ENCODE data around the gene CNTRL. TPM values are rescaled to one million over a fixed set of nuclear protein-coding genes. Genes with fewer than 3 reads are reported as not detected.

The CNTRL gene
- total RNA-seq, 2 experiments from 2014 or later: 80.8 to 84.3 TPM

DNA sequence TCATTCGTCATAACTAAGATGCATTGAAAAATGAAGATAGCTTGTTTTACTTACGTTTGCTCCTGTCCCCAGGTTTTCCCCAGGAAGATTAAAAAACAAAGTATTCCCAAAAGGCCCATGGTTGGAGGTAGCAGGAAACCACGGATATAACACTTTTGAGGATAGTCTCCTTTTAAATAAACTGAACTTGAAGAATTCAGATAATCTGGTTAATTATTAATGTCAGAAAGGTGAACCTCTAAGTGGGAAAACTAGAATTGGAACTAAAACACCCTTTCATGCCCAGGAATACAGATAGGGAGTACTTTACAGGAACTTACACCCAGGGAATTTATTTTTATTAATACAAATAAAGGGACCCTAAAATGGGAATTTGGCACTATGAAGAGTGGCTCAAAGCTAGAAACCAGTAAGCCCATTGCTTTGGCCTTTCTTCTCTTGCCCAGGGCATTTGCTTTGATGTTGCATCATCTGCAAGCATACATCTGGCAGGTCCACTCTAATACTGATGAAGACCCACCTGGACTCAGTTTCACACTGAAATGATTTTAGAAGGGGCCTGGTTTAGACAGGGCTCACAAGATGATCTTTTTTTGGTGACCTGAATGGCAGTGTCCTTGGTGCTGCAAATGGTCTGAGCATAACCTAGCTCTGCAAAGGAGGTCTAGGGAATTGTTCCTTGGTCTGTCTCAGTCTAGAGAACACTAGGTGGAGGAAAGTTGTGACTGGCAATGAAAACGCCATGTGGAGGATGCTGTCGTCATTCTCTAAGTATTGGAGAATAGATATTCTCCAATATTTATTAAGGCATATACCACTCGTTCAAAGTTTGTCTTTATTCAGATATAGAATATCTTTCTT lies 24.4 kb upstream of the CNTRL start, which contains the start of gene C5:
TSS of gene C5 (minus strand) at position 148 of the 861 bp plus-strand sequence. CDS start at position 119, 29 bp downstream.
- H3K9me3 Mint-ChIP-seq (ENCODE audit: insufficient read depth): no peaks in the 10 kb centered on the region
- H3K4me3 Mint-ChIP-seq: no peak within 1 kb of the TSS
- H3K27me3 Mint-ChIP-seq (ENCODE audit: low read depth): no peaks in the 10 kb centered on the region
- ATAC-seq (no peak), DNase-seq (no peak)
- H3K4me1 Mint-ChIP-seq (ENCODE audit: low read depth): no peaks in the 10 kb centered on the region
- H3K36me3 Mint-ChIP-seq (ENCODE audit: low read depth): no peaks in the 10 kb centered on the region
- no peak within 1 kb of the TSS for H3K27ac Mint-ChIP-seq
- ChIA-PET CTCF (interaction anchor here (0.8 to 3.9 kb wide), 2 partner anchors 9 to 65 kb away, joined by 3 to 30 read pairs; no protein-coding TSS in a partner anchor), POLR2A (no interaction called here)

DNA sequence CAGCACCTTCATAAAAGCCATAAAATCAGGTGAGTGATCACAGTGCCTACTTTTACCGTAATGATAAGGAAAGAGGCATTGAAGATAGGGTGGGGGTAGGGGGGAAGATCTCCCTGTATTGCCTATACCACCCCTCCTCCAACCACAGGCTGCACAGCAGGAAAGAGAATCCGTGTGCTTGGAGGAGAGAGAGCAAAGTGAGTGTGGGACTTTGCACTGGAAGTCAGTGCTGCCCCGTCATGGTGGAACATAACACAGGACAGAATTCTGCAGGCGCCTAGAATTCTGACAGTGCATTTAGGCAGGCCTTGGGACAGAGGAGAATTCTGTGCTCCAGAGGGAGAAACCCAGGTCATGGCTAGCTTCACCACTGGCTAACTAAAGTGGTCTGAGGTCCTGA lies 21.2 kb upstream of the CNTRL start:
- H3K36me3 Mint-ChIP-seq (ENCODE audit: low read depth): no peaks in the 10 kb centered on the region
- no peak for ATAC-seq
- CTCF ChIA-PET: interaction anchor here (1.1 to 4.1 kb wide), 2 partner anchors 73 to 298 kb away, joined by 3 to 23 read pairs; no protein-coding TSS in a partner anchor
- no peak overlapping the region for H3K4me3 Mint-ChIP-seq
- H3K9me3 Mint-ChIP-seq (ENCODE audit: insufficient read depth): peaks cover 6% of the 10 kb centered on the region
- no peak overlapping the region for H3K27ac Mint-ChIP-seq
- POLR2A ChIA-PET: no interaction called here
- DNase-seq: no peak
- H3K4me1 Mint-ChIP-seq (ENCODE audit: low read depth): no peaks in the 10 kb centered on the region
- peaks cover 3% of the 10 kb centered on the region for H3K27me3 Mint-ChIP-seq (ENCODE audit: low read depth)

DNA sequence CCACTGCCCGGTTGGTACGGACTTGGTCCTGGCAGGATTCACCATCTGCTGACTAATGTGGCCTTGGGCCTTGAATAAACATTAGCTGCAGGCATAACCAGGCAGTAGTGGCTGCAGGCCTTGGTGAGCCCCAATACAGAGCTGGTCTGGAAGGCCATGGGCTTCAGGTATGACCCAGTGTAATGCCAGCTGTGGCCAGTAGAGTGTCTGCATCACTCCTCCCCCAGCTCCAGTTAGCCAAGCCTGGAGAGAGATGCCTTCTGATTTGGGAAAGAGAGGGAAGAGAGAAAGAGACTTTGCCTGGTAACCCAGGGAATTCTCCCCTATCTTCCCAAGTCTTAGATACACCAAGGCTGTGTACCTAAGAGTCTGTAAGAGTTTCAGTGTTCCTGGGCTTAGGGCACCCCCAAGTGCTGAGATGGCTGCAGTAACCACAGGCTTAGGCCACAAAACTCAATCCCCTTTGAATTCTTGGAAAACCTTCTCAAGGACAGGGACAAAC lies 19.1 kb upstream of the CNTRL start:
- peak; percentile 69 for ATAC-seq
- CTCF ChIA-PET: interaction anchor here (0.7 to 8.5 kb wide), 8 partner anchors 13 to 301 kb away, joined by 3 to 82 read pairs (median 6); no protein-coding TSS in a partner anchor
- Mint-ChIP-seq H3K27ac (no peak overlapping the region), H3K4me3 (no peak overlapping the region), H3K4me1 (ENCODE audit: low read depth) (no peaks in the 10 kb centered on the region), H3K27me3 (ENCODE audit: low read depth) (peaks cover 3% of the 10 kb centered on the region), H3K9me3 (ENCODE audit: insufficient read depth) (peaks cover 6% of the 10 kb centered on the region), H3K36me3 (ENCODE audit: low read depth) (no peaks in the 10 kb centered on the region)
- POLR2A ChIA-PET: no interaction called here
- peak; percentile 33 for DNase-seq

DNA sequence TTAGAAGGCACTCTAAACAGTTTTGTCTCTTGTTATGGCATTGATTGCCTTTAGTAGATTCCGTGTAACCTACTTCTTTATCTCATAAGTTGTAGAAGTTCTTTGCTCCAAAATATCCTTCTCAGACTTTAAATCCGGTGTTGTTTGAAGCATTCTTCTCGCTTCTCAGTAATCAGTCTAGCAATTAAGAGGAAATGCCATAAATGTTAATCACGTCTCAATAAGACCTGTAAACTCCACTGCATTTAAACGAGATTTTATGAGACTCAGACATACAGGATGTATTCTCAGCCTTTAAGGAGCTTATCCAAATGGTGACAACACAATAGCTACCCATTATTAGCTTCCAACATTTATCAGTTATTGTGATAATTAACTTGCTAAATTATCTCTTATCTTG lies 16.9 kb upstream of the CNTRL start:
- DNase-seq (no peak), ATAC-seq (no peak)
- peaks cover 3% of the 10 kb centered on the region for H3K27me3 Mint-ChIP-seq (ENCODE audit: low read depth)
- ChIA-PET CTCF (interaction anchor here (0.5 to 8.5 kb wide), 4 partner anchors 8 to 303 kb away, joined by 3 to 98 read pairs (median 56); partner anchors contain the start of gene C5), POLR2A (no interaction called here)
- H3K4me3 Mint-ChIP-seq: no peak overlapping the region
- H3K4me1 Mint-ChIP-seq (ENCODE audit: low read depth): peaks cover 9% of the 10 kb centered on the region
- H3K36me3 Mint-ChIP-seq (ENCODE audit: low read depth): no peaks in the 10 kb centered on the region
- peaks cover 6% of the 10 kb centered on the region for H3K9me3 Mint-ChIP-seq (ENCODE audit: insufficient read depth)
- no peak overlapping the region for H3K27ac Mint-ChIP-seq

DNA sequence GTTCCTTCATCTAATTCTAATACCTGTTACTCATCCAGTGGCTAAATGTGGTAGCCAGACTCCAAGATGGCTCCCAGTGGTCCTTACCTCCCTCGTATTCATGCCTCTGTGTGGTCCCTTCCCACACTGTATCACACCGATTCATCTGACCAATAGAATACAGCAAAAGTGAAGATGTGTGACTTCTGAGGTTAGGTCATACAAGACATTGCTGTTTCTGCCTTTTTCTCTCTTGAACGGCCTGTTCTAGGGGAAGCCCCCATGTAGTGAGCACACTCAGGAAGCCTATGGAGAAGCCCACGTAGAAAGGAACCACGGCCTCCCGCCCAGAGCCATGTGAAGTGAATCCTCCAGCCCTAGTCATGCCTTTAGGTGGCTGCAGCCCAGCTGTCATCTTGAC lies 15.2 kb upstream of the CNTRL start:
- Mint-ChIP-seq H3K27ac (no peak overlapping the region), H3K9me3 (ENCODE audit: insufficient read depth) (peaks cover 6% of the 10 kb centered on the region), H3K27me3 (ENCODE audit: low read depth) (peaks cover 5% of the 10 kb centered on the region), H3K36me3 (ENCODE audit: low read depth) (no peaks in the 10 kb centered on the region), H3K4me3 (no peak overlapping the region), H3K4me1 (ENCODE audit: low read depth) (peaks cover 14% of the 10 kb centered on the region)
- ChIA-PET CTCF (interaction anchor here (0.8 to 8.5 kb wide), 50 partner anchors 8 to 440 kb away, joined by 3 to 98 read pairs (median 4); partner anchors contain the start of genes C5 and PSMD5), POLR2A (no interaction called here)
- DNase-seq: no peak
- ATAC-seq: no peak

GRCh38 chr9:121059998-121060636 lies 14.6 kb upstream of the CNTRL start:
- ChIA-PET POLR2A (interaction anchor here (0.6 kb wide), 1 partner anchor 182 kb away, joined by 3 read pairs; no protein-coding TSS in a partner anchor), CTCF (interaction anchor here (0.7 to 8.5 kb wide), 55 partner anchors 8 to 440 kb away, joined by 3 to 98 read pairs (median 4); partner anchors contain the start of genes C5 and PSMD5)
- H3K4me3 Mint-ChIP-seq: no peak overlapping the region
- DNase-seq (peak; percentile 42), ATAC-seq (no peak)
- peaks cover 6% of the 10 kb centered on the region for H3K9me3 Mint-ChIP-seq (ENCODE audit: insufficient read depth)
- H3K27me3 Mint-ChIP-seq (ENCODE audit: low read depth): peaks cover 5% of the 10 kb centered on the region
- H3K36me3 Mint-ChIP-seq (ENCODE audit: low read depth): no peaks in the 10 kb centered on the region
- H3K27ac Mint-ChIP-seq: no peak overlapping the region
- peaks cover 14% of the 10 kb centered on the region for H3K4me1 Mint-ChIP-seq (ENCODE audit: low read depth)

- Mint-ChIP-seq H3K36me3 (ENCODE audit: low read depth) (peaks cover 21% of the 10 kb centered on the region), H3K4me1 (ENCODE audit: low read depth) (peaks cover 31% of the 10 kb centered on the region), H3K9me3 (ENCODE audit: insufficient read depth) (peaks cover 10% of the 10 kb centered on the region), H3K27me3 (ENCODE audit: low read depth) (peaks cover 2% of the 10 kb centered on the region), H3K27ac (no peak overlapping the region), H3K4me3 (no peak overlapping the region)
- POLR2A ChIA-PET: no interaction called here
- ATAC-seq (no peak), DNase-seq (no peak)
- CTCF ChIA-PET: no interaction called here
These were observed 7.9 kb upstream of the CNTRL start for GRCh38 chr9:121066850-121067249.

DNA sequence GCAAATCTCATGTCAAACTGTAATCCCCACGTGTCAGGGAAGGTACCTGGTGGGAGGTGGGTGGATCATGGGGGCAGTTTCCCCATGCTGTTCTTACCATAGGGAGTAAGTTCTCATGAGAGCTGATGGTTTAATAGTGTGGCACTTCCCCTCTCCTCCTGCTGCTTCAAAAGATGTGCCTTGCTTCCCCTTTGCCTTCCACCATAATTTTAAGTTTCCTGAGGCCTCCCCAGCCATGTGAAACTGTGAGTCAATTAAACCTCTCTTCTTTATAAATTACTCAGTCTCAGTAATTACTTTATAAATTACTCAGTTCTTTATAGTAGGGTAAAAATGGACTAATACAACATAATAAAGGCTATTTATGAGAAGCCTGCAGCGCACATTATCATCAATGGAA lies 7.1 kb upstream of the CNTRL start:
- CTCF ChIA-PET: interaction anchor here (1.1 to 5.9 kb wide), 2 partner anchors 7 to 312 kb away, joined by 4 to 70 read pairs; no protein-coding TSS in a partner anchor

DNA sequence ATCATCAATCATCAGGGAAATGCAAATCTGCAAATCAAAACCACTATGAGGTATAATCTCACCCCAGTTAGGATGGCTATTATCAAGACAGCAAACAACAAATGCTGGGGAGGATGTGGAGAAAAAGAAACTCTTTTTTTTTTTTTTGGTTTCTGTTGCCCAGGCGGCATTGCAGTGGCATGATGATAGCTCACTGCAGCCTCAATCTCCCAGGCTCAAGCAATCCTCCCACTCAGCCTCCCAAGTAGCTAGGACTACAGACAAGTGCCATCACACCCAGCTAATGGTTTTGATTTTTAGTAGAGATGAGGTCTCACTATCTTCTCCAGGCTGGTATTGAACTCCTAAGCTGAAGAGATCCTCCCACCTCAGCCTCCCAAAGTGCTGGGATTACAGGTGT lies 5.4 kb upstream of the CNTRL start:
- CTCF ChIA-PET: interaction anchor here (3.9 to 5.9 kb wide), 2 partner anchors 9 to 88 kb away, joined by 42 to 70 read pairs; no protein-coding TSS in a partner anchor
- POLR2A ChIA-PET: no interaction called here
- Mint-ChIP-seq H3K9me3 (ENCODE audit: insufficient read depth) (peaks cover 10% of the 10 kb centered on the region), H3K27ac (no peak overlapping the region), H3K4me1 (ENCODE audit: low read depth) (peaks cover 36% of the 10 kb centered on the region), H3K4me3 (no peak overlapping the region), H3K27me3 (ENCODE audit: low read depth) (no peaks in the 10 kb centered on the region), H3K36me3 (ENCODE audit: low read depth) (peaks cover 21% of the 10 kb centered on the region)
- DNase-seq: no peak
- ATAC-seq: no peak

More for the DNA sequence above, 7.1 kb upstream of the CNTRL start:
- POLR2A ChIA-PET: no interaction called here
- H3K4me1 Mint-ChIP-seq (ENCODE audit: low read depth): peaks cover 31% of the 10 kb centered on the region
- H3K4me3 Mint-ChIP-seq: no peak overlapping the region
- peaks cover 10% of the 10 kb centered on the region for H3K9me3 Mint-ChIP-seq (ENCODE audit: insufficient read depth)
- ATAC-seq (no peak), DNase-seq (no peak)
- no peak overlapping the region for H3K27ac Mint-ChIP-seq
- peaks cover 21% of the 10 kb centered on the region for H3K36me3 Mint-ChIP-seq (ENCODE audit: low read depth)
- H3K27me3 Mint-ChIP-seq (ENCODE audit: low read depth): peaks cover 2% of the 10 kb centered on the region

- Mint-ChIP-seq H3K27me3 (ENCODE audit: low read depth) (no peaks in the 10 kb centered on the region), H3K4me1 (ENCODE audit: low read depth) (peaks cover 49% of the 10 kb centered on the region), H3K4me3 (peak overlapping the region; percentile 82), H3K9me3 (ENCODE audit: insufficient read depth) (peaks cover 10% of the 10 kb centered on the region), H3K27ac (peak overlapping the region; percentile 90), H3K36me3 (ENCODE audit: low read depth) (peaks cover 25% of the 10 kb centered on the region)
- ATAC-seq (no peak), DNase-seq (peak; percentile 28)
- POLR2A ChIA-PET: interaction anchor here (0.6 to 1.6 kb wide), 8 partner anchors 88 to 316 kb away, joined by 3 to 6 read pairs (median 3); partner anchors contain the start of gene FBXW2
- CTCF ChIA-PET: interaction anchor here (0.7 to 5.9 kb wide), 19 partner anchors 11 to 335 kb away, joined by 3 to 70 read pairs (median 3); no protein-coding TSS in a partner anchor
These were observed 3.4 kb upstream of the CNTRL start for GRCh38 chr9:121071370-121071755.

- ATAC-seq (peak; percentile 4), DNase-seq (peak; percentile 57)
- Mint-ChIP-seq H3K36me3 (ENCODE audit: low read depth) (peaks cover 23% of the 10 kb centered on the region), H3K27ac (peak overlapping the region; percentile 90), H3K9me3 (ENCODE audit: insufficient read depth) (peaks cover 10% of the 10 kb centered on the region), H3K27me3 (ENCODE audit: low read depth) (no peaks in the 10 kb centered on the region), H3K4me1 (ENCODE audit: low read depth) (peaks cover 55% of the 10 kb centered on the region), H3K4me3 (peak overlapping the region; percentile 82)
- POLR2A ChIA-PET: interaction anchor here (0.6 to 1.6 kb wide), 8 partner anchors 87 to 303 kb away, joined by 3 to 6 read pairs (median 3); partner anchors contain the start of gene FBXW2
- CTCF ChIA-PET: interaction anchor here (0.7 to 5.9 kb wide), 20 partner anchors 11 to 336 kb away, joined by 3 to 70 read pairs (median 3); partner anchors contain the start of gene RAB14
These were observed 2.9 kb upstream of the CNTRL start for GRCh38 chr9:121071756-121072421.
